AG08395 (cell line): ENCODE measurements around the gene CBLN2.
A peak's percentile ranks its signal among the peaks of the same experiment; 100 is the strongest.

Experiments
- DNase-seq: peaks from one replicate; pipeline ENCODE4 v3.0.0; 2012; ENCODE audit warnings: mixed read lengths, low spot score

Gene CBLN2

GRCh38 chr18:72544092-72544886 is at the start of gene CBLN2:
CBLN2 (minus strand) TSS chr18:72544342; CDS start chr18:72542160, 2,182 bp downstream.
- DNase-seq = peak; percentile 61

GRCh38 chr18:72588360-72588759 is 44.2 kb upstream of the CBLN2 start:
- no peak for DNase-seq

- DNase-seq = no peak
Measured at GRCh38 chr18:72584787-72585186, 40.6 kb upstream of the CBLN2 start.

- no peak for DNase-seq
Measured at GRCh38 chr18:72581976-72582375, 37.8 kb upstream of the CBLN2 start.

GRCh38 chr18:72572896-72573295 is 28.8 kb upstream of the CBLN2 start:
- no peak for DNase-seq

- DNase-seq = no peak
Measured at GRCh38 chr18:72566290-72566689, 22.1 kb upstream of the CBLN2 start.

GRCh38 chr18:72555968-72556367 is 11.8 kb upstream of the CBLN2 start:
- DNase-seq = no peak

GRCh38 chr18:72555101-72555500 is 11.0 kb upstream of the CBLN2 start:
- no peak for DNase-seq

- no peak for DNase-seq
Measured at GRCh38 chr18:72543357-72544055, 636 bp downstream of the CBLN2 start.

- no peak for DNase-seq
Measured at GRCh38 chr18:72542984-72543356, 1.2 kb downstream of the CBLN2 start.

GRCh38 chr18:72542342-72542741 is 1.8 kb downstream of the CBLN2 start:
- DNase-seq = no peak

GRCh38 chr18:72541871-72542332 is 2.2 kb downstream of the CBLN2 start:
- DNase-seq = no peak

GRCh38 chr18:72539901-72540300 is 4.2 kb downstream of the CBLN2 start:
- no peak for DNase-seq

- DNase-seq = no peak
Measured at GRCh38 chr18:72530622-72531021, 13.5 kb downstream of the CBLN2 start.

GRCh38 chr18:72504866-72505265 is 39.3 kb downstream of the CBLN2 start:
- no peak for DNase-seq

GRCh38 chr18:72502671-72503431 is 41.3 kb downstream of the CBLN2 start:
- no peak for DNase-seq

GRCh38 chr18:72492497-72492896 is 51.6 kb downstream of the CBLN2 start:
- DNase-seq = no peak
